SIG-M5 treated with dmso at 0.1 percent for 504 hours (cell line): Measurements from ENCODE around the gene SLC6A20.
A peak's percentile ranks its signal among the peaks of the same experiment; 100 is the strongest.

ENCODE experiments used
- DNase-seq: peaks from one replicate; lab custom pipeline; 2025; ENCODE audit not compliant: unreplicated experiment; lab: John Stamatoyannopoulos, UW

The SLC6A20 gene

DNA sequence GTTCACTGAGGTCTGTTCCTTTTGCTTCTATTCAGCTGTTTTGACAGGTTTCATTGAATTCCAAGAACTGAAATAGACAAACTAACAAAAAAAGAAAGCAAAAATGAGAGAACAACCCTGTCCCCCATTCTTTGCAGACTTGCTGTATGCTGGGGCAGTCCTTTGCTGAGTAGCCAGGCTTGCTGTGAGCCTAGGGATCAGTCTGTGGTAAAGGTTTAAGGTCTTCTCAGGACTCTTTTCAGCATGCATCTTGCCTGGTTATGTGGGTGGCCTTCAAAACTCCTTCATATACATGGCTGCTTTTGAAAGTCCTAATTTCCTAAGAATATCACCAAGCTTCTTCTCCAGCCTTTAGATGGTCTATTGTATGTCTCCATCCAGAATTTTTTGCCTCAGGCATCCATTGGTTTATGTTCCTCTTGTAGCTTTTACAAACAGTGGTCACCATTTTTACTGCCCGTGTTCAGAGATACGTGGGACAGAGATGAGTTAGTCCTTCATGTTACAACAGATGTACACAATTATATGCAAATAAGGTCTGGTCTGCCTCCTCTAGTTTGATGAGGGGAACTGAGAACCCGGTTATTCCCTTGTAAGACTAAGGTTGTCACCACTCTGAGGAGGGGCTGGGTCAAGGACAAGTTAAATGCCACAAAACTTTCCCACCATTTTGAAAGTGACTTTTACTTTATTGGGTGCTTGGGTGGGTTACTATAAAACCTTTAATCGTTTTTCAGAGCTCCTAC is 65.8 kb downstream of the SLC6A20 start:
- DNase-seq, result no peak

DNA sequence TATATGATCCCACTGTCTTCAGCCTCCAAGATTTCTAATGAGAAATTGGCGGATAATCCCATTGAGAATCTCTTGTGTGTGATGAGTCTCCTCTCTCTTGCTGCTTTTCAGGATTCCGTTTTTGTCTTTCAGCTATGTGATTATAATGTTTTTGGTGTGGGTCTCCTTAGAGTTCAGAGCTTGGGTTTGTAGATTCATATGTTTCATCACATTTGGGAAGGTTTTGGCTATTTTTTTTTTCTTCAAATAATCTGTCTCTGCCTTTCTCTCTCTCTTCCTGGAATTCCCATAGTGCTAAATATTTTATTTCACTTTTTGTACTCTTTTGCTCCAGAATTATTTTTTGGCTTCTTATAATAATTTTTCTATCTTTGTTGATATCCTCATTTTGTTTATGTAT is 66.7 kb downstream of the SLC6A20 start:
- DNase-seq, result no peak

- peak; percentile 23 for DNase-seq
These were observed 71.4 kb downstream of the SLC6A20 start for GRCh38 chr3:45724911-45725310.

- DNase-seq, result no peak
These were observed 76.5 kb downstream of the SLC6A20 start for GRCh38 chr3:45719655-45720487.

DNA sequence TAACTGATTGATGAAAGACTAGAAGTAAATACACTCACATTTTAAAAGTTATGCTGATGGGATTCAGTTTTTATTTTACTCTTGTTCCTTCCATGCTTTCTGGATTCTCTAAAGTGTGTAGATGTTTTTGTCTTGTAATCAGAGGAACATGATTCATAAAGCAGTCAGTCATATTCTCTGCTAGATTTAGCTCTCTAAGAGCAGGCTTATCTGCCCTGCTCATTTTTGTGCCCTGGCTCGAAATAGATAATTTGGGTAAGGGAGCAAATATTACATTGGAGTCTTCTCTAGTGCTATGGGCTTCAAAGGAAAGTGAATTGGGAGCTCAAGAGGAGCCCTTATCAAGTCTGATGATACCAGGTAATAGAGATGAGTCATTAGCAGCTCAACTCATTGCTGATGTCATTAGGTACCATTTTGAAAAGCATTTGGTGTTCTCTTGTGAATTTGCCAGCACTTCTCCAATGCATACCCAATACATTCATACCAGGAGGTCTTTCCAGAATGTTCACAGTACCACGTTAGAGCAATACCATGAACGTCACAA is 79.5 kb downstream of the SLC6A20 start:
- no peak for DNase-seq

DNA sequence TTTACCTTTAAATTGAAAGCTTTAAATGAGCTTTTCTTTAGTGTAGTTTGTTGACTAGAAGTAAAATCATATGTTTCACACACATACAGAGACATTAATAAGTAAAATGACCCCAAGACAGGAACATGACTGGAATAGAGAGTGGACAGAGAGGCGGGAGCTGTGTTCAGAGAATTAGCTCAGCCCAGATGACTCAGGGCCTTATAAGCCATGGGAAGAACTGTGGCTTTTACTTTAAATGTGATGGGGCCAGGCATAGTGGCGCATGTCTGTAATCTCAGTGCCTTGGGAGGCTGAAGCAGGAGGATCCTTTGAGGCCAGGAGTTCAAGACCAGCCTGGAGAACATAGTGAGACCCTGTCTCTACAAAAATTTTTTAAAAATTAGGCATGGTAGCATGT is 80.4 kb downstream of the SLC6A20 start:
- no peak for DNase-seq

- no peak for DNase-seq
These were observed 83.8 kb downstream of the SLC6A20 start for GRCh38 chr3:45712434-45713110.

GRCh38 chr3:45711931-45712330 is 84.4 kb downstream of the SLC6A20 start:
- no peak for DNase-seq

GRCh38 chr3:45705839-45706808 is 90.2 kb downstream of the SLC6A20 start:
- no peak for DNase-seq
